Uterus (tissue), 2 donors: ENCODE results near the gene PYGM.

Experiments
- POLR2A ChIP-seq, 2 donors: fragments of 450-650 bp; IDR thresholded peaks; one replicate each; pipeline ENCODE4 v1.6.1; 2016; ENCODE audit warnings: antibody characterized with exemption in 2 of 2, mild to moderate bottlenecking in 1 of 2, moderate library complexity in 1 of 2
- TF ChIP-seq, protein P1 (sequence below), 4 experiments: fragments of 200-600 bp in 2 of 4; fragments of 450-650 bp in 2 of 4; sonication (generic) in 2 of 4; IDR thresholded peaks; one replicate each; pipeline ENCODE4 v1.5.1; 2016 to 2019; ENCODE audit warnings: antibody characterized with exemption in 4 of 4, mild to moderate bottlenecking in 2 of 4, moderate library complexity in 1 of 4

DNA sequence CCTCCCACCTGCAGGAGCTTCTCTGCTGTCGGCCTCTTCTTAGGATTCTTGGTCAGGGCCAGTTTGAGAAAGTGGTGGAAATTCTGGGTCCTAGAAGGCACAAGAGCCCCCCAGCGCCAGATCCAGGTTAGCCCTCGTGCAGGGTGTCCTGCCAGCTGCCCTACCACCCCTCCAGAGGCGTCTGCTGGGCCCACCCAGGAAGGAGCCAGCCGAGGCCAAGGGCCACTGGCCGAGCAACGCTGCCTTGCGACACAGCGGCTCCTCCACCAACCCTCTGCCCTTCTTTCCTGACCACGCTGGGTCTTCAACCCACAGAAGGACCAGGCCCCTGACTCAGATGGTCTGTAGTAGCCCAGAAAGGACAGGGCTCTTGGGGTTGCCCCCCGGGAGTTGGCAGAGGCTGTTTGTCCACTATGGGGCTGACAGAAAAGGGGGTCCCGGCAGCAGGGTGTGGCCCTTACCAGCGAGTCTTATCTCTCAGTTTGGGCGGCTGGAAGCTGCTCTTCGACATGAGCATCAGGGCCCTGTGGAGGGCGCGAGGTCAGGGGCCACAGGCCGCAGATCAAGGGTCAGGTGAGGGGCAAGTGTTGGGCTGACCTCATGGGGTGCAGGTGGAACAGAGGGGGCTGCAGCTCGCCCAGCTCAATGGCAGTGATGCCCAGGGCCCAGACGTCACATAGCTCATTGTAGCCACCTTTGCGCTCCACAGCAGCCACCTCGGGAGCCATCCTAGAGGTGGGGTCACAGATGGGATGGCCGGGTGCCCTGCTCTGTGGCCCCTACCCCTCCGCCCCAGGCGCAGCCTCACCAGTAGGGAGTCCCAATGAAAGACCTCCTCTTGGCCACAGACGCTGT is 40.8 kb upstream of the PYGM start:
- TF ChIP-seq, protein P1, sequence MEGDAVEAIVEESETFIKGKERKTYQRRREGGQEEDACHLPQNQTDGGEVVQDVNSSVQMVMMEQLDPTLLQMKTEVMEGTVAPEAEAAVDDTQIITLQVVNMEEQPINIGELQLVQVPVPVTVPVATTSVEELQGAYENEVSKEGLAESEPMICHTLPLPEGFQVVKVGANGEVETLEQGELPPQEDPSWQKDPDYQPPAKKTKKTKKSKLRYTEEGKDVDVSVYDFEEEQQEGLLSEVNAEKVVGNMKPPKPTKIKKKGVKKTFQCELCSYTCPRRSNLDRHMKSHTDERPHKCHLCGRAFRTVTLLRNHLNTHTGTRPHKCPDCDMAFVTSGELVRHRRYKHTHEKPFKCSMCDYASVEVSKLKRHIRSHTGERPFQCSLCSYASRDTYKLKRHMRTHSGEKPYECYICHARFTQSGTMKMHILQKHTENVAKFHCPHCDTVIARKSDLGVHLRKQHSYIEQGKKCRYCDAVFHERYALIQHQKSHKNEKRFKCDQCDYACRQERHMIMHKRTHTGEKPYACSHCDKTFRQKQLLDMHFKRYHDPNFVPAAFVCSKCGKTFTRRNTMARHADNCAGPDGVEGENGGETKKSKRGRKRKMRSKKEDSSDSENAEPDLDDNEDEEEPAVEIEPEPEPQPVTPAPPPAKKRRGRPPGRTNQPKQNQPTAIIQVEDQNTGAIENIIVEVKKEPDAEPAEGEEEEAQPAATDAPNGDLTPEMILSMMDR (IDR thresholded peaks at IDR 0.05), result no peak
- no peak for TF ChIP-seq POLR2A (IDR thresholded peaks at IDR 0.05)
